ENCODE measurements around the gene PMF1. TPM values are rescaled to one million over a fixed set of nuclear protein-coding genes. Genes with fewer than 3 reads are reported as not detected.

Gene PMF1
- total RNA-seq, 2 donors from 2014 or later, result 119 TPM

GRCh38 chr1:156281693-156282478, 69.1 kb downstream of the PMF1 start:
- Histone ChIP-seq H3K9me3 (ENCODE audit: control insufficient read depth, low read length) (no peaks in the 10 kb centered on the region), H3K4me1 (ENCODE audit: control insufficient read depth, insufficient read depth, low read length) (peaks cover 6% of the 10 kb centered on the region), H3K27me3 (ENCODE audit: control insufficient read depth, insufficient read depth, low read length, poor library complexity, severe bottlenecking) (no peaks in the 10 kb centered on the region), H3K27ac (ENCODE audit: low read depth, low read length) (no peak overlapping the region), H3K9ac (ENCODE audit: extremely low read depth, low read length, poor library complexity, severe bottlenecking) (peak overlapping the region; percentile 82), H3K4me3 (ENCODE audit: low read length) (peak overlapping the region; percentile 90), H3K36me3 (ENCODE audit: control insufficient read depth, insufficient read depth, low read length) (peaks cover 36% of the 10 kb centered on the region)
- no peaks in the 10 kb centered on the region for H3K27me3 Mint-ChIP-seq (ENCODE audit: insufficient read depth)
- peak overlapping the region; percentile 89 for H3K27ac Mint-ChIP-seq
- no peak for TF ChIP-seq CTCF (conservative IDR thresholded peaks at IDR 0.05)
- H3K4me3 Mint-ChIP-seq, result peak overlapping the region; percentile 95
- peaks cover 19% of the 10 kb centered on the region for H3K36me3 Mint-ChIP-seq (ENCODE audit: low read depth)
- peaks cover 14% of the 10 kb centered on the region for H3K4me1 Mint-ChIP-seq
- no peak for DNase-seq
- 6 to 12% methylated on average over 11 to 22 of the region's 22 CpGs for WGBS, 2 experiments (ENCODE audit: insufficient coverage in 1 of 2, insufficient read length in 1 of 2)
- H3K9me3 Mint-ChIP-seq, result no peaks in the 10 kb centered on the region

GRCh38 chr1:156282479-156283222, 69.8 kb downstream of the PMF1 start, which contains the start of gene SMG5:
SMG5 (minus strand) TSS chr1:156282825; CDS start chr1:156282680, 145 bp downstream.
- WGBS, 2 experiments (ENCODE audit: insufficient coverage in 1 of 2, insufficient read length in 1 of 2), result 0% methylated on average over 13 to 50 of the region's 50 CpGs
- peaks cover 13% of the 10 kb centered on the region for H3K36me3 Mint-ChIP-seq (ENCODE audit: low read depth)
- peak within 1 kb of the TSS; percentile 95 for H3K4me3 Mint-ChIP-seq
- Histone ChIP-seq H3K27me3 (ENCODE audit: control insufficient read depth, insufficient read depth, low read length, poor library complexity, severe bottlenecking) (no peaks in the 10 kb centered on the region), H3K4me1 (ENCODE audit: control insufficient read depth, insufficient read depth, low read length) (peaks cover 6% of the 10 kb centered on the region), H3K36me3 (ENCODE audit: control insufficient read depth, insufficient read depth, low read length) (peaks cover 29% of the 10 kb centered on the region), H3K9ac (ENCODE audit: extremely low read depth, low read length, poor library complexity, severe bottlenecking) (peak within 1 kb of the TSS; percentile 82), H3K4me3 (ENCODE audit: low read length) (peak within 1 kb of the TSS; percentile 90), H3K9me3 (ENCODE audit: control insufficient read depth, low read length) (no peaks in the 10 kb centered on the region), H3K27ac (ENCODE audit: low read depth, low read length) (peak within 1 kb of the TSS; percentile 88)
- DNase-seq, result peak; percentile 98
- peaks cover 14% of the 10 kb centered on the region for H3K4me1 Mint-ChIP-seq
- no peaks in the 10 kb centered on the region for H3K9me3 Mint-ChIP-seq
- H3K27me3 Mint-ChIP-seq (ENCODE audit: insufficient read depth), result no peaks in the 10 kb centered on the region
- H3K27ac Mint-ChIP-seq, result peak within 1 kb of the TSS; percentile 89
- no peak for TF ChIP-seq CTCF (conservative IDR thresholded peaks at IDR 0.05)

- Histone ChIP-seq H3K4me1 (ENCODE audit: control insufficient read depth, insufficient read depth, low read length) (peaks cover 6% of the 10 kb centered on the region), H3K9ac (ENCODE audit: extremely low read depth, low read length, poor library complexity, severe bottlenecking) (peak overlapping the region; percentile 82), H3K27ac (ENCODE audit: low read depth, low read length) (no peak overlapping the region), H3K36me3 (ENCODE audit: control insufficient read depth, insufficient read depth, low read length) (peaks cover 20% of the 10 kb centered on the region), H3K4me3 (ENCODE audit: low read length) (peak overlapping the region; percentile 90), H3K27me3 (ENCODE audit: control insufficient read depth, insufficient read depth, low read length, poor library complexity, severe bottlenecking) (no peaks in the 10 kb centered on the region), H3K9me3 (ENCODE audit: control insufficient read depth, low read length) (no peaks in the 10 kb centered on the region)
- H3K27ac Mint-ChIP-seq, result peak overlapping the region; percentile 89
- peaks cover 14% of the 10 kb centered on the region for H3K4me1 Mint-ChIP-seq
- H3K9me3 Mint-ChIP-seq, result no peaks in the 10 kb centered on the region
- H3K4me3 Mint-ChIP-seq, result peak overlapping the region; percentile 95
- H3K27me3 Mint-ChIP-seq (ENCODE audit: insufficient read depth), result no peaks in the 10 kb centered on the region
- no peak for DNase-seq
- H3K36me3 Mint-ChIP-seq (ENCODE audit: low read depth), result peaks cover 4% of the 10 kb centered on the region
- TF ChIP-seq CTCF (conservative IDR thresholded peaks at IDR 0.05), result no peak
- 100% methylated on average over 1 of the region's 1 CpG; no CpG with 5 or more reads in 1 of the 2 experiments for WGBS, 2 experiments (ENCODE audit: insufficient coverage in 1 of 2, insufficient read length in 1 of 2)
Measured at GRCh38 chr1:156283521-156283920, 70.7 kb downstream of the PMF1 start.
